Measurements from ENCODE around the gene DENND2D.
A peak's percentile ranks its signal among the peaks of the same experiment; 100 is the strongest.

Gene DENND2D

GRCh38 chr1:111238056-111238795 is 37.8 kb upstream of the DENND2D start:
- DNase-seq (ENCODE audit: low read depth) = no peak
- H3K4me3 ChIP-seq (ENCODE audit: low read depth, low read length) = no peak overlapping the region
- no peak for TF ChIP-seq CTCF (IDR thresholded peaks at IDR 0.05; ENCODE audit: control insufficient read depth, extremely low read depth, insufficient read depth)

GRCh38 chr1:111236806-111237205 is 36.4 kb upstream of the DENND2D start:
- peak; percentile 13 for DNase-seq (ENCODE audit: low read depth)
- no peak for TF ChIP-seq CTCF (IDR thresholded peaks at IDR 0.05; ENCODE audit: control insufficient read depth, extremely low read depth, insufficient read depth)
- no peak overlapping the region for H3K4me3 ChIP-seq (ENCODE audit: low read depth, low read length)

DNA sequence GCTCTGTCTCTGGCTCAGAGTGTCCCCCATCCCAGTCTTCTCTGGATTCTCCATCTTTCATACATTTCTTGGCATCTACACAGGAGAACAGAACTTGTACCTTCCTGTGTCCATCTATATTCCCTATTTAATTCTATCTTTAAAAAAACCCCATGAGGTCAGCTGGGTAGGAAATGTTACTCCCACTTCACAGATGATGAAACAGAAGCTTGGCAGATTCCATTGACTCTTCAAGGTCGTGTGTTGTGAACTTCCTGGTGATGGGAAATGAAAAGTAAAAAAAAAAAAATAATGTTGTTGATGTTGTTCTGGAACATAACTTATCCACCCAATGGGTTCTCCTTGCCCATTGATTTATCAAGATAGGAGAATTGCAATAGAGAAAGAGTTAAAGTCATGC is 35.9 kb upstream of the DENND2D start:
- TF ChIP-seq CTCF (IDR thresholded peaks at IDR 0.05; ENCODE audit: control insufficient read depth, extremely low read depth, insufficient read depth) = no peak
- DNase-seq (ENCODE audit: low read depth) = no peak
- H3K4me3 ChIP-seq (ENCODE audit: low read depth, low read length) = no peak overlapping the region

DNA sequence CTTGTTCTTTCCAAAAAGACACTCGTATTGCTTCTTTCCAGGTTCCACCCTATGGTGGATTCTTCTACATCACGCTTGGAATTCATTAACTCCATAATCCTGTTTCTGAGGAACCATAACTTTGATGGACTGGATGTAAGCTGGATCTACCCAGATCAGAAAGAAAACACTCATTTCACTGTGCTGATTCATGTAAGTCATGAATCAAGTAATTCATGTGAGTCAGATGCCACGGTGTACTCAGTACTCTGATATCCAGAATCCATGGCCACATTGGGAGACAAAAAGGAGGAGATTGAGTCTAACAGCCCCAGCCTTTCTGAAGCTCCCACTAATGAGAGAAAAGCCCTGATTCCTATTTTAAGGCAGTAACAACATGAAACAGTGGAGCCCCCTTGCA is 34.4 kb upstream of the DENND2D start:
- no peak overlapping the region for H3K4me3 ChIP-seq (ENCODE audit: low read depth, low read length)
- DNase-seq (ENCODE audit: low read depth) = no peak
- TF ChIP-seq CTCF (IDR thresholded peaks at IDR 0.05; ENCODE audit: control insufficient read depth, extremely low read depth, insufficient read depth) = no peak

GRCh38 chr1:111234258-111234657 is 33.8 kb upstream of the DENND2D start:
- no peak for TF ChIP-seq CTCF (IDR thresholded peaks at IDR 0.05; ENCODE audit: control insufficient read depth, extremely low read depth, insufficient read depth)
- no peak overlapping the region for H3K4me3 ChIP-seq (ENCODE audit: low read depth, low read length)
- no peak for DNase-seq (ENCODE audit: low read depth)

DNA sequence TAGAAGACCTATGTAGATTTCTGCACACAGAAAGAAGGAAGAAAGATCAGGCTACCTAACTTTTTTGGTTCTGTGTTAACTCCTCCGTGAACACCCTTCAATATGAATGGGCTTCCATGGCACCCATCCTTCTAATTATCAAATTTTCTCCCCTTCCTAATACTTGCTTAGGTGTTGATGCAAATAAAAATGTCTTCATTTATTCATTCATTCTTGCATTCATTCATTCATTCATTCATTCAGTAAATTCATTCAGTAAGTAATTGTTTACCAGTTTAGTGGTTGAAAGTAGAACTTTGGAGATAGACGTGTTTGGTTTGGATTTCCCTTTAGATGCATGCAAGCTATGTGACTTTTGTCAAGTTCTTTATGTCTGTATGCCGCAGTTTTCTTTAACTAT is 31.7 kb upstream of the DENND2D start:
- no peak for TF ChIP-seq CTCF (IDR thresholded peaks at IDR 0.05; ENCODE audit: control insufficient read depth, extremely low read depth, insufficient read depth)
- no peak for DNase-seq (ENCODE audit: low read depth)
- H3K4me3 ChIP-seq (ENCODE audit: low read depth, low read length) = no peak overlapping the region

DNA sequence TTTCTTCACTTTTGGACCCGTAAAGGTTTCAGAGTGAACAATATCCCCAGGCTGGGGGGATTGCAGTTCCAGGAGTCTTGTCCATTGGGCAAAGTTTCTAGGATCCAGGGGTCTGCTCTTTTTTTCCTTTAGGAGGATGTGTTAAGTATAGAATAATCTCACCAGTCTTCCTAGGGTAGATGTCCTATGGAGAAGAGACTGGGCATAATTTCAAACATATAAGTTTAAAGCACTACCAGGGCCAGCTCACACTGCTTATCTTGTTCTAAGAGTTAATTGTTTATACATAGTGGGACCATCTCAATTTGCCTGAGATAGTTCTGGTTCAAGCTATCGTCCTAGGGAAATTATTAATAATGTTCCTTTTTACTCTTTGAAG is 28.3 kb upstream of the DENND2D start:
- no peak for TF ChIP-seq CTCF (IDR thresholded peaks at IDR 0.05; ENCODE audit: control insufficient read depth, extremely low read depth, insufficient read depth)
- no peak overlapping the region for H3K4me3 ChIP-seq (ENCODE audit: low read depth, low read length)

More for the DNA sequence above, 28.3 kb upstream of the DENND2D start:
- DNase-seq (ENCODE audit: low read depth) = no peak

Data from LNCaP clone FGC (cell line).